Activated CD8-positive, alpha-beta memory T cell treated with anti-CD3 and anti-CD28 coated beads, Interleukin-2, amount 50 U/mL, for 4 hours (primary cell): Measurements from ENCODE around the gene PLEKHM3.
"Not testable (repeated sequence)": the region's sequence is repeated elsewhere in the genome, so short reads cannot be mapped to it uniquely, and the experiment has no call there.

Source experiments
- DNase-seq: peaks from one replicate; pipeline ENCODE4 v3.0.0-alpha.2; 2020

The PLEKHM3 gene

GRCh38 chr2:208034503-208035140, 9.3 kb upstream of the PLEKHM3 start:
- DNase-seq = no peak

- DNase-seq = peak; percentile 42
Observed at GRCh38 chr2:208033701-208034502, 8.6 kb upstream of the PLEKHM3 start.

- no peak for DNase-seq
Observed at GRCh38 chr2:208031608-208032019, 6.3 kb upstream of the PLEKHM3 start.

- DNase-seq = peak; percentile 33
Observed at GRCh38 chr2:208025814-208026184, 472 bp upstream of the PLEKHM3 start.

- DNase-seq = no peak
Observed at GRCh38 chr2:208024091-208024490, 1.2 kb downstream of the PLEKHM3 start.

- DNase-seq = no peak
Observed at GRCh38 chr2:208020253-208020652, 5.1 kb downstream of the PLEKHM3 start.

- DNase-seq = not testable (repeated sequence)
Observed at GRCh38 chr2:208018124-208018712, 7.1 kb downstream of the PLEKHM3 start.

- no peak for DNase-seq
Observed at GRCh38 chr2:208017721-208018120, 7.6 kb downstream of the PLEKHM3 start.

- no peak for DNase-seq
Observed at GRCh38 chr2:208015475-208015874, 9.9 kb downstream of the PLEKHM3 start.

- DNase-seq = no peak
Observed at GRCh38 chr2:208013285-208014178, 11.8 kb downstream of the PLEKHM3 start.

- DNase-seq = no peak
Observed at GRCh38 chr2:208012449-208012848, 12.9 kb downstream of the PLEKHM3 start.

GRCh38 chr2:208010506-208010905, 14.8 kb downstream of the PLEKHM3 start:
- DNase-seq = no peak

GRCh38 chr2:208006833-208007232, 18.5 kb downstream of the PLEKHM3 start:
- DNase-seq = no peak

GRCh38 chr2:208006337-208006736, 19.0 kb downstream of the PLEKHM3 start:
- no peak for DNase-seq

GRCh38 chr2:208001924-208002323, 23.4 kb downstream of the PLEKHM3 start:
- DNase-seq = no peak

GRCh38 chr2:208000701-208001395, 24.5 kb downstream of the PLEKHM3 start:
- DNase-seq = no peak

- no peak for DNase-seq
Observed at GRCh38 chr2:207996848-207997247, 28.5 kb downstream of the PLEKHM3 start.

GRCh38 chr2:207995887-207996286, 29.4 kb downstream of the PLEKHM3 start:
- no peak for DNase-seq

GRCh38 chr2:207993151-207993763, 32.1 kb downstream of the PLEKHM3 start:
- no peak for DNase-seq

- DNase-seq = no peak
Observed at GRCh38 chr2:207991944-207992343, 33.4 kb downstream of the PLEKHM3 start.

GRCh38 chr2:207990784-207991183, 34.5 kb downstream of the PLEKHM3 start:
- DNase-seq = no peak

GRCh38 chr2:207988975-207989374, 36.4 kb downstream of the PLEKHM3 start:
- DNase-seq = no peak
